Measurements from ENCODE around the gene ROGDI.

- TF ChIP-seq, protein P1, sequence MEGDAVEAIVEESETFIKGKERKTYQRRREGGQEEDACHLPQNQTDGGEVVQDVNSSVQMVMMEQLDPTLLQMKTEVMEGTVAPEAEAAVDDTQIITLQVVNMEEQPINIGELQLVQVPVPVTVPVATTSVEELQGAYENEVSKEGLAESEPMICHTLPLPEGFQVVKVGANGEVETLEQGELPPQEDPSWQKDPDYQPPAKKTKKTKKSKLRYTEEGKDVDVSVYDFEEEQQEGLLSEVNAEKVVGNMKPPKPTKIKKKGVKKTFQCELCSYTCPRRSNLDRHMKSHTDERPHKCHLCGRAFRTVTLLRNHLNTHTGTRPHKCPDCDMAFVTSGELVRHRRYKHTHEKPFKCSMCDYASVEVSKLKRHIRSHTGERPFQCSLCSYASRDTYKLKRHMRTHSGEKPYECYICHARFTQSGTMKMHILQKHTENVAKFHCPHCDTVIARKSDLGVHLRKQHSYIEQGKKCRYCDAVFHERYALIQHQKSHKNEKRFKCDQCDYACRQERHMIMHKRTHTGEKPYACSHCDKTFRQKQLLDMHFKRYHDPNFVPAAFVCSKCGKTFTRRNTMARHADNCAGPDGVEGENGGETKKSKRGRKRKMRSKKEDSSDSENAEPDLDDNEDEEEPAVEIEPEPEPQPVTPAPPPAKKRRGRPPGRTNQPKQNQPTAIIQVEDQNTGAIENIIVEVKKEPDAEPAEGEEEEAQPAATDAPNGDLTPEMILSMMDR (optimal IDR thresholded peaks at IDR 0.05 in 1 of 3, IDR thresholded peaks at IDR 0.05 in 1 of 3, conservative IDR thresholded peaks at IDR 0.05 in 1 of 3; ENCODE audit: extremely low read depth in 1 of 3, insufficient read depth in 2 of 3, low read length in 3 of 3): no peak
- TF ChIP-seq EZH2 (IDR thresholded peaks at IDR 0.05; ENCODE audit: low read length): no peak
These were observed 9.3 kb upstream of the ROGDI start for GRCh38 chr16:4811773-4812172.
